SK-N-SH (cell line): ENCODE measurements around the gene CDC42. TPM values are rescaled to one million over a fixed set of nuclear protein-coding genes. Genes with fewer than 3 reads are reported as not detected.

ENCODE experiments used
- CTCF ChIA-PET: fragments of 300-600, 350-600 bp; formaldehyde crosslinking; extraction: SDS; loops from one replicate; lab custom pipeline; 2021; lab: Yijun Ruan, JAX
- POLR2A ChIA-PET: fragments of 350-600 bp; sonication (Branson Sonifier 250); formaldehyde crosslinking; extraction: SDS; loops from one replicate; lab custom pipeline; 2020; ENCODE audit warnings: antibody characterized with exemption, inconsistent platforms; lab: Yijun Ruan, JAX
- DNase-seq: peaks from one replicate; pipeline ENCODE4 v3.0.0; 2012
- H2AFZ ChIP-seq: fragments of 200-600 bp; sonication (generic); 2 replicates; pipeline ENCODE4 v1.8.1; 2016; ENCODE audit warnings: antibody characterized with exemption, mild to moderate bottlenecking, low read depth
- H3F3A ChIP-seq: fragments of 200-600 bp; sonication (generic); replicated peaks from 2 replicates; pipeline ENCODE3; 2016; ENCODE audit warnings: antibody characterized with exemption, mild to moderate bottlenecking; ENCODE audit not compliant: insufficient read depth
- H3K27ac ChIP-seq, 2 experiments: fragments of 200-500 bp in 1 of 2; fragments of 200-600 bp in 1 of 2; sonication (Bioruptor generic) in 1 of 2; sonication (generic), shearing (Covaris generic) in 1 of 2; 2 replicates each; pipeline versions ENCODE4 v1.5.1 to v1.6.1; 2014 to 2016; ENCODE audit warnings: low read depth in 2 of 2, inconsistent platforms in 1 of 2, low read length in 1 of 2, mild to moderate bottlenecking in 1 of 2, mixed read lengths in 1 of 2
- H3K27me3 ChIP-seq: fragments of 200-600 bp; sonication (generic), shearing (Covaris generic); 2 replicates; pipeline ENCODE4 v1.6.1; 2016; ENCODE audit warnings: mixed run types; ENCODE audit not compliant: insufficient read depth
- H3K36me3 ChIP-seq, 2 experiments: fragments of 200-500 bp in 1 of 2; fragments of 200-600 bp in 1 of 2; sonication (Bioruptor generic) in 1 of 2; sonication (generic) in 1 of 2; replicated peaks in 1 of 2; 2 replicates each; pipeline versions ENCODE3 to v1.5.1; 2014 to 2016; ENCODE audit warnings: low read length in 1 of 2, mild to moderate bottlenecking in 1 of 2; ENCODE audit not compliant: insufficient read depth in 2 of 2, control insufficient read depth in 1 of 2
- H3K4me1 ChIP-seq, 2 experiments: fragments of 200-500 bp in 1 of 2; fragments of 200-600 bp in 1 of 2; sonication (Bioruptor generic) in 1 of 2; sonication (generic), shearing (Covaris generic) in 1 of 2; 2 replicates each; pipeline versions ENCODE4 v1.5.1 to v1.6.1; 2014 to 2016; ENCODE audit warnings: low read depth in 1 of 2, low read length in 1 of 2, mixed run types in 1 of 2; ENCODE audit not compliant: insufficient read depth in 2 of 2, control insufficient read depth in 1 of 2
- H3K4me2 ChIP-seq: fragments of 200-600 bp; sonication (generic), shearing (Covaris generic); 2 replicates; pipeline ENCODE4 v1.6.1; 2017; ENCODE audit warnings: mixed run types
- H3K4me3 ChIP-seq, 2 experiments: fragments of 200-500 bp in 1 of 2; fragments of 200-600 bp in 1 of 2; sonication (Bioruptor generic) in 1 of 2; sonication (generic), shearing (Covaris generic) in 1 of 2; 2 replicates each; pipeline versions ENCODE4 v1.5.1 to v1.8.1; 2014 to 2016; ENCODE audit warnings: low read depth in 2 of 2, inconsistent platforms in 1 of 2, low read length in 1 of 2, mild to moderate bottlenecking in 1 of 2, mixed read lengths in 1 of 2, moderate library complexity in 1 of 2
- H3K79me2 ChIP-seq: fragments of 200-600 bp; sonication (generic); 2 replicates; pipeline ENCODE4 v1.8.1; 2017; ENCODE audit warnings: mild to moderate bottlenecking; ENCODE audit not compliant: insufficient read depth
- H3K9ac ChIP-seq: fragments of 200-600 bp; sonication (generic); 2 replicates; pipeline ENCODE4 v1.6.1; 2017; ENCODE audit warnings: mixed run types
- H3K9me2 ChIP-seq: fragments of 200-600 bp; sonication (generic); 2 replicates; pipeline ENCODE4 v1.6.1; 2017; ENCODE audit warnings: mixed run types
- H3K9me3 ChIP-seq: fragments of 200-600 bp; sonication (generic); 2 replicates; pipeline ENCODE4 v1.6.1; 2017; ENCODE audit warnings: mixed run types, mild to moderate bottlenecking, moderate library complexity
- H4K20me1 ChIP-seq: fragments of 200-600 bp; sonication (generic); 2 replicates; pipeline ENCODE4 v1.6.1; 2017; ENCODE audit warnings: mild to moderate bottlenecking, mixed run types; ENCODE audit not compliant: insufficient read depth
- ELF1 ChIP-seq: IDR thresholded peaks from 2 replicates; pipeline ENCODE4 v1.4.0; 2012
- EP300 ChIP-seq, 2 experiments: IDR thresholded peaks; 2 replicates each; pipeline versions ENCODE4 v1.4.0 to v1.6.1; 2012; ENCODE audit warnings: borderline replicate concordance in 1 of 2, low read depth in 1 of 2, low read length in 1 of 2
- EZH2phosphoT487 ChIP-seq: fragments of 200-600 bp; sonication (generic); IDR thresholded peaks from 2 replicates; pipeline ENCODE4 v1.6.1; 2017; ENCODE audit warnings: low read depth, mixed run types, mild to moderate bottlenecking, antibody characterized with exemption, moderate library complexity, borderline replicate concordance
- FOXJ3 ChIP-seq: sonication (generic); formaldehyde crosslinking; IDR thresholded peaks from 2 replicates; pipeline ENCODE4 v1.5.1; 2020; ENCODE audit warnings: mild to moderate bottlenecking, missing genetic modification reagents
- GATA2 ChIP-seq: sonication (generic); formaldehyde crosslinking; IDR thresholded peaks from 2 replicates; pipeline ENCODE4 v1.5.0; 2020; ENCODE audit warnings: mild to moderate bottlenecking, missing genetic modification reagents
- JUND ChIP-seq: IDR thresholded peaks from 2 replicates; pipeline ENCODE4 v1.4.0; 2012
- MEF2A ChIP-seq: IDR thresholded peaks from 2 replicates; pipeline ENCODE4 v1.4.0; 2012; ENCODE audit warnings: low read depth, borderline replicate concordance
- NFIC ChIP-seq: IDR thresholded peaks from 2 replicates; pipeline ENCODE4 v1.4.0; 2012; ENCODE audit warnings: borderline replicate concordance
- NRF1 ChIP-seq: IDR thresholded peaks from 2 replicates; pipeline ENCODE4 v1.6.1; 2012; ENCODE audit warnings: low read depth, mild to moderate bottlenecking, low read length
- RCOR1 ChIP-seq: fragments of 150-350 bp; IDR thresholded peaks from 2 replicates; pipeline ENCODE4 v1.6.1; 2017; ENCODE audit warnings: antibody characterized with exemption, low read length
- RXRA ChIP-seq: IDR thresholded peaks from 2 replicates; pipeline ENCODE4 v1.4.0; 2012; ENCODE audit warnings: low read depth, mild to moderate bottlenecking, borderline replicate concordance
- SIN3A ChIP-seq: IDR thresholded peaks from 2 replicates; pipeline ENCODE4 v1.6.1; 2012; ENCODE audit warnings: low read depth, mild to moderate bottlenecking, low read length, moderate library complexity, borderline replicate concordance
- TAF1 ChIP-seq: IDR thresholded peaks from 2 replicates; pipeline ENCODE4 v1.6.1; 2012; ENCODE audit warnings: low read depth, mild to moderate bottlenecking, low read length, moderate library complexity, borderline replicate concordance
- TCF12 ChIP-seq: IDR thresholded peaks from 2 replicates; pipeline ENCODE4 v1.4.0; 2012
- TEAD4 ChIP-seq: IDR thresholded peaks from 2 replicates; pipeline ENCODE4 v1.4.0; 2012; ENCODE audit warnings: mild to moderate bottlenecking, borderline replicate concordance; ENCODE audit not compliant: insufficient read depth
- WGBS: methylation state at CpG from one replicate; pipeline ENCODE4 v1.1.6; 2017; ENCODE audit warnings: low lambda C conversion rate; 5-methylcytosine and 5-hydroxymethylcytosine counted together
- polyA plus RNA-seq, 3 experiments: library from polyadenylated mRNA; depleted of rRNA; stranded (reverse); fragments of >200 nt; gene quantifications; 2 replicates each; pipeline ENCODE4 v1.2.3, GENCODE V29; 2012
- TF ChIP-seq, protein P1 (sequence below): IDR thresholded peaks from 2 replicates; pipeline ENCODE4 v1.6.1; 2012; ENCODE audit warnings: mild to moderate bottlenecking, low read depth, low read length, moderate library complexity
- TF ChIP-seq, protein P2 (sequence below): IDR thresholded peaks from 2 replicates; pipeline ENCODE4; 2012
- TF ChIP-seq, protein P3 (sequence below): IDR thresholded peaks from 2 replicates; pipeline ENCODE4 v1.4.0; 2012; ENCODE audit warnings: low read depth, borderline replicate concordance
- TF ChIP-seq, protein P4 (sequence below): fragments of 150-350 bp; IDR thresholded peaks from 2 replicates; pipeline ENCODE4 v1.6.1; 2017; ENCODE audit warnings: antibody characterized with exemption, low read length, low read depth, borderline replicate concordance

CDC42 gene
- polyA plus RNA-seq, 1 of the 3 experiments (the other 2 are of a cell fraction): 113 TPM

DNA sequence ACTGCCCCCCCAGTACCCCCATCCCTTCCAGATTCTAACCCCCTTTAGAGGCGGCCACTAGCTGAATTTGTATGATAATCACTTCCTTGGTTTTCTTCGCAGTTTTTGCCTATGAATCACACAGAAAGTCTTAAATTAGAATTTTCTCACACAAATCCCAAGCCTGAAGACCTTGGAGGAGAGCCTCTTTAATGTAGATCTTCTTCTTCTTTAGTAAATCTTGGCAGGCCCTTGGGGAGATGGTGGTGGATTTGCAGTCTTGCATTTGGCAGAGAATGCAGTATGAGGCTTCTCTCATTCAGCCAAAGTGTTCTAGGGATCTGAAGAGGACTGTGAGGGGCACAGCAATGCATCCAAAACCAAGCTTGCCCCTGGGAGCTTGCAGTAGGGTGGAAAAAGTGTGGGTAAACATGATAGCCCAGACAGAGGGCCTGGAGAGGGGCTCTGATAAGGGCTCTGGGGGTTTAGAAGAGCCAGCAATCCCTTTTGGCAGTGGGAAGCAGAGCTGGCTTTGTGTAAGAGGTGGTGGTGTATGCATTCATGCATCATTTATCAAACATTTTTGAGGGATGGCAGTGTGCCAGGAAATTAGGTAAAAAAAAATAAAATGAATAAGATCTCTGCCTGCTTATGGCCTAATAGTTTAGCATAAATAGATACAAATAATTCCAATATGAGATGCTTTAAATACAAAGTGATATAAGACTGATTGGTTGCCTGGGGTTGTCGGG lies 7.7 kb upstream of the CDC42 start:
- H3K27ac ChIP-seq: peak overlapping the region in 1 of 2 experiments; percentile 89; a peak in 2 of 4 replicates
- no peak overlapping the region for H3K4me3 ChIP-seq
- TF ChIP-seq NFIC: peak; percentile 80
- TF ChIP-seq, protein P1, sequence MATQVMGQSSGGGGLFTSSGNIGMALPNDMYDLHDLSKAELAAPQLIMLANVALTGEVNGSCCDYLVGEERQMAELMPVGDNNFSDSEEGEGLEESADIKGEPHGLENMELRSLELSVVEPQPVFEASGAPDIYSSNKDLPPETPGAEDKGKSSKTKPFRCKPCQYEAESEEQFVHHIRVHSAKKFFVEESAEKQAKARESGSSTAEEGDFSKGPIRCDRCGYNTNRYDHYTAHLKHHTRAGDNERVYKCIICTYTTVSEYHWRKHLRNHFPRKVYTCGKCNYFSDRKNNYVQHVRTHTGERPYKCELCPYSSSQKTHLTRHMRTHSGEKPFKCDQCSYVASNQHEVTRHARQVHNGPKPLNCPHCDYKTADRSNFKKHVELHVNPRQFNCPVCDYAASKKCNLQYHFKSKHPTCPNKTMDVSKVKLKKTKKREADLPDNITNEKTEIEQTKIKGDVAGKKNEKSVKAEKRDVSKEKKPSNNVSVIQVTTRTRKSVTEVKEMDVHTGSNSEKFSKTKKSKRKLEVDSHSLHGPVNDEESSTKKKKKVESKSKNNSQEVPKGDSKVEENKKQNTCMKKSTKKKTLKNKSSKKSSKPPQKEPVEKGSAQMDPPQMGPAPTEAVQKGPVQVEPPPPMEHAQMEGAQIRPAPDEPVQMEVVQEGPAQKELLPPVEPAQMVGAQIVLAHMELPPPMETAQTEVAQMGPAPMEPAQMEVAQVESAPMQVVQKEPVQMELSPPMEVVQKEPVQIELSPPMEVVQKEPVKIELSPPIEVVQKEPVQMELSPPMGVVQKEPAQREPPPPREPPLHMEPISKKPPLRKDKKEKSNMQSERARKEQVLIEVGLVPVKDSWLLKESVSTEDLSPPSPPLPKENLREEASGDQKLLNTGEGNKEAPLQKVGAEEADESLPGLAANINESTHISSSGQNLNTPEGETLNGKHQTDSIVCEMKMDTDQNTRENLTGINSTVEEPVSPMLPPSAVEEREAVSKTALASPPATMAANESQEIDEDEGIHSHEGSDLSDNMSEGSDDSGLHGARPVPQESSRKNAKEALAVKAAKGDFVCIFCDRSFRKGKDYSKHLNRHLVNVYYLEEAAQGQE: no peak
- TF ChIP-seq, protein P2, sequence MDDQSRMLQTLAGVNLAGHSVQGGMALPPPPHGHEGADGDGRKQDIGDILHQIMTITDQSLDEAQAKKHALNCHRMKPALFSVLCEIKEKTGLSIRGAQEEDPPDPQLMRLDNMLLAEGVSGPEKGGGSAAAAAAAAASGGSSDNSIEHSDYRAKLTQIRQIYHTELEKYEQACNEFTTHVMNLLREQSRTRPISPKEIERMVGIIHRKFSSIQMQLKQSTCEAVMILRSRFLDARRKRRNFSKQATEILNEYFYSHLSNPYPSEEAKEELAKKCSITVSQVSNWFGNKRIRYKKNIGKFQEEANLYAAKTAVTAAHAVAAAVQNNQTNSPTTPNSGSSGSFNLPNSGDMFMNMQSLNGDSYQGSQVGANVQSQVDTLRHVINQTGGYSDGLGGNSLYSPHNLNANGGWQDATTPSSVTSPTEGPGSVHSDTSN: peak; percentile 52
- no peak for DNase-seq
- H3K9ac ChIP-seq: peak overlapping the region; percentile 54; the same call in 1 of the 2 replicates
- no peaks in the 10 kb centered on the region for H3K9me3 ChIP-seq
- H2AFZ ChIP-seq: no peak overlapping the region
- H3K79me2 ChIP-seq: no peaks in the 10 kb centered on the region
- H3K27me3 ChIP-seq: no peaks in the 10 kb centered on the region
- 61% methylated on average over 3 of the region's 3 CpGs for WGBS
- peaks cover 0 to 10% of the 10 kb centered on the region in 2 experiments; a peak in 2 of 4 replicates for H3K4me1 ChIP-seq
- CTCF ChIA-PET: no interaction called here
- H3F3A ChIP-seq: peaks cover 17% of the 10 kb centered on the region
- no peaks in the 10 kb centered on the region for H4K20me1 ChIP-seq
- H3K9me2 ChIP-seq: no peaks in the 10 kb centered on the region
- POLR2A ChIA-PET: no interaction called here
- H3K4me2 ChIP-seq: peak overlapping the region; percentile 67
- no peaks in the 10 kb centered on the region for H3K36me3 ChIP-seq

DNA sequence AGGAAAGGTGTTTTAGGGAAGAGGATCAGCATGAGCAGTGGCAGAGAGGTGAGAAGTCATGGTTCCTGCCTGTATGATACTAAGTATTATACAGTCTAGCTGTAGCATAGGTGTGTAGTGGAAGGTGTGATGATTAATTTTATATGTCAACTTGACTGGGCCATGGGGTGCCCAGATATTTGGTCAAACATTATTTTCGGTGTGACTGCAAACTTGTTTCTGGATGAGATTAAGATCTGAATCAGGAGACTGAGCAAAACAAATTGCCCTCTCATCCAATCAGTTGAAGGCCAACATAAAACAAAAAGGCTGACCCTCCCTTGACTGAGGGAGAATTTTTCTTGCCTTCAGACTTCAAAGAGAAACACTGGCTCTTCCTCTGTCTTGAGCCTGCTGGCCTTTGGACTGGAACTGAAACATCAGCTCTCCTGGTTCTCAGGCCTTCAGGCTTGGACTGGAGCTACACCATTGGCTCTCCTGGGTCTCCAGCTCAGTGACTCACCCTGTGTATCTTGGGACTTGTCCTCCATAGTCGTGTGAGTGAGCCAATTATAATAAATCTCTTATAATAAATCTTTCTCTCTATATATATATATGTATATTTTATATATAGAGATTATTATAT lies 6.8 kb upstream of the CDC42 start:
- peaks cover 0 to 10% of the 10 kb centered on the region in 2 experiments; a peak in 1 of 4 replicates for H3K4me1 ChIP-seq
- no peaks in the 10 kb centered on the region for H3K79me2 ChIP-seq
- no peak overlapping the region for H2AFZ ChIP-seq
- ChIA-PET CTCF (no interaction called here), POLR2A (no interaction called here)
- 74% methylated on average over 2 of the region's 2 CpGs for WGBS
- DNase-seq: no peak
- H3K27ac ChIP-seq: peak overlapping the region in 1 of 2 experiments; percentile 89; a peak in 2 of 4 replicates
- H3K4me3 ChIP-seq: no peak overlapping the region
- no peaks in the 10 kb centered on the region for H3K27me3 ChIP-seq
- no peaks in the 10 kb centered on the region for H3K36me3 ChIP-seq
- no peak overlapping the region for H3K9ac ChIP-seq
- H4K20me1 ChIP-seq: no peaks in the 10 kb centered on the region
- no peaks in the 10 kb centered on the region for H3K9me2 ChIP-seq
- no peaks in the 10 kb centered on the region for H3K9me3 ChIP-seq
- peaks cover 17% of the 10 kb centered on the region for H3F3A ChIP-seq
- no peak overlapping the region for H3K4me2 ChIP-seq
- TF ChIP-seq TCF12 (no peak), TEAD4 (no peak), TAF1 (no peak), NFIC (no peak), EP300 (IDR thresholded peaks at IDR 0.05; ENCODE audit: borderline replicate concordance in 1 of 2, low read depth in 1 of 2, low read length in 1 of 2) (no peak), RCOR1 (no peak), ELF1 (no peak), RXRA (no peak), SIN3A (no peak), FOXJ3 (CRISPR knock-in tag) (no peak), NRF1 (no peak), GATA2 (CRISPR knock-in tag) (no peak), MEF2A (no peak), JUND (no peak), EZH2phosphoT487 (no peak)
- TF ChIP-seq, protein P3, sequence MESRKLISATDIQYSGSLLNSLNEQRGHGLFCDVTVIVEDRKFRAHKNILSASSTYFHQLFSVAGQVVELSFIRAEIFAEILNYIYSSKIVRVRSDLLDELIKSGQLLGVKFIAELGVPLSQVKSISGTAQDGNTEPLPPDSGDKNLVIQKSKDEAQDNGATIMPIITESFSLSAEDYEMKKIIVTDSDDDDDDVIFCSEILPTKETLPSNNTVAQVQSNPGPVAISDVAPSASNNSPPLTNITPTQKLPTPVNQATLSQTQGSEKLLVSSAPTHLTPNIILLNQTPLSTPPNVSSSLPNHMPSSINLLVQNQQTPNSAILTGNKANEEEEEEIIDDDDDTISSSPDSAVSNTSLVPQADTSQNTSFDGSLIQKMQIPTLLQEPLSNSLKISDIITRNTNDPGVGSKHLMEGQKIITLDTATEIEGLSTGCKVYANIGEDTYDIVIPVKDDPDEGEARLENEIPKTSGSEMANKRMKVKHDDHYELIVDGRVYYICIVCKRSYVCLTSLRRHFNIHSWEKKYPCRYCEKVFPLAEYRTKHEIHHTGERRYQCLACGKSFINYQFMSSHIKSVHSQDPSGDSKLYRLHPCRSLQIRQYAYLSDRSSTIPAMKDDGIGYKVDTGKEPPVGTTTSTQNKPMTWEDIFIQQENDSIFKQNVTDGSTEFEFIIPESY: no peak
- TF ChIP-seq, protein P4, sequence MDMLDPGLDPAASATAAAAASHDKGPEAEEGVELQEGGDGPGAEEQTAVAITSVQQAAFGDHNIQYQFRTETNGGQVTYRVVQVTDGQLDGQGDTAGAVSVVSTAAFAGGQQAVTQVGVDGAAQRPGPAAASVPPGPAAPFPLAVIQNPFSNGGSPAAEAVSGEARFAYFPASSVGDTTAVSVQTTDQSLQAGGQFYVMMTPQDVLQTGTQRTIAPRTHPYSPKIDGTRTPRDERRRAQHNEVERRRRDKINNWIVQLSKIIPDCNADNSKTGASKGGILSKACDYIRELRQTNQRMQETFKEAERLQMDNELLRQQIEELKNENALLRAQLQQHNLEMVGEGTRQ: no peak
